Measurements from ENCODE around the gene RGS5. TPM values are rescaled to one million over a fixed set of nuclear protein-coding genes. Genes with fewer than 3 reads are reported as not detected.
"Not testable (repeated sequence)": the region's sequence is repeated elsewhere in the genome, so short reads cannot be mapped to it uniquely, and the experiment has no call there.

The RGS5 gene, protein sequence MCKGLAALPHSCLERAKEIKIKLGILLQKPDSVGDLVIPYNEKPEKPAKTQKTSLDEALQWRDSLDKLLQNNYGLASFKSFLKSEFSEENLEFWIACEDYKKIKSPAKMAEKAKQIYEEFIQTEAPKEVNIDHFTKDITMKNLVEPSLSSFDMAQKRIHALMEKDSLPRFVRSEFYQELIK
- 10 to 100 TPM; 31.9 to 69.3 (median 42.6) TPM for total RNA-seq

- H3K36me3 ChIP-seq = no peaks in the 10 kb centered on the region
- H3K4me1 ChIP-seq = no peaks in the 10 kb centered on the region
- no peaks in the 10 kb centered on the region for H3K27me3 ChIP-seq
- intact Hi-C loops (cut with DNase I; ENCODE audit: low total_unique reads) = no loop called here
- TF ChIP-seq, protein P1, sequence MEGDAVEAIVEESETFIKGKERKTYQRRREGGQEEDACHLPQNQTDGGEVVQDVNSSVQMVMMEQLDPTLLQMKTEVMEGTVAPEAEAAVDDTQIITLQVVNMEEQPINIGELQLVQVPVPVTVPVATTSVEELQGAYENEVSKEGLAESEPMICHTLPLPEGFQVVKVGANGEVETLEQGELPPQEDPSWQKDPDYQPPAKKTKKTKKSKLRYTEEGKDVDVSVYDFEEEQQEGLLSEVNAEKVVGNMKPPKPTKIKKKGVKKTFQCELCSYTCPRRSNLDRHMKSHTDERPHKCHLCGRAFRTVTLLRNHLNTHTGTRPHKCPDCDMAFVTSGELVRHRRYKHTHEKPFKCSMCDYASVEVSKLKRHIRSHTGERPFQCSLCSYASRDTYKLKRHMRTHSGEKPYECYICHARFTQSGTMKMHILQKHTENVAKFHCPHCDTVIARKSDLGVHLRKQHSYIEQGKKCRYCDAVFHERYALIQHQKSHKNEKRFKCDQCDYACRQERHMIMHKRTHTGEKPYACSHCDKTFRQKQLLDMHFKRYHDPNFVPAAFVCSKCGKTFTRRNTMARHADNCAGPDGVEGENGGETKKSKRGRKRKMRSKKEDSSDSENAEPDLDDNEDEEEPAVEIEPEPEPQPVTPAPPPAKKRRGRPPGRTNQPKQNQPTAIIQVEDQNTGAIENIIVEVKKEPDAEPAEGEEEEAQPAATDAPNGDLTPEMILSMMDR (IDR thresholded peaks at IDR 0.05) = no peak
- no peak for TF ChIP-seq POLR2AphosphoS5 (IDR thresholded peaks at IDR 0.05)
- TF ChIP-seq POLR2A (IDR thresholded peaks at IDR 0.05) = no peak
- no peak within 1 kb of the TSS for H3K4me3 ChIP-seq
- H3K9me3 ChIP-seq = no peaks in the 10 kb centered on the region
- H3K27ac ChIP-seq = no peak within 1 kb of the TSS
- DNase-seq (ENCODE audit: low spot score in 2 of 2) = no peak
Measured at GRCh38 chr1:163202833-163203451, at the start of gene RGS5. RGS5 (minus strand) TSS chr1:163202916; CDS start chr1:163202835, 81 bp downstream.

GRCh38 chr1:163250382-163250974 lies 47.8 kb upstream of the RGS5 start:
- no peak overlapping the region for H3K4me3 ChIP-seq
- H3K9me3 ChIP-seq = no peaks in the 10 kb centered on the region
- no peak for TF ChIP-seq POLR2A (IDR thresholded peaks at IDR 0.05)
- no peak for TF ChIP-seq POLR2AphosphoS5 (IDR thresholded peaks at IDR 0.05)
- TF ChIP-seq, protein P1 (IDR thresholded peaks at IDR 0.05) = no peak
- intact Hi-C loops (cut with DNase I; ENCODE audit: low total_unique reads) = no loop called here
- H3K27ac ChIP-seq = no peak overlapping the region
- H3K27me3 ChIP-seq = no peaks in the 10 kb centered on the region
- DNase-seq (ENCODE audit: low spot score in 2 of 2) = no peak
- H3K4me1 ChIP-seq = no peaks in the 10 kb centered on the region
- H3K36me3 ChIP-seq = no peaks in the 10 kb centered on the region

- intact Hi-C loops (cut with DNase I; ENCODE audit: low total_unique reads) = no loop called here
- TF ChIP-seq, protein P1 (IDR thresholded peaks at IDR 0.05) = no peak
- TF ChIP-seq POLR2A (IDR thresholded peaks at IDR 0.05) (no peak), POLR2AphosphoS5 (IDR thresholded peaks at IDR 0.05) (no peak)
- H3K4me1 ChIP-seq = no peaks in the 10 kb centered on the region
- no peak overlapping the region for H3K4me3 ChIP-seq
- H3K36me3 ChIP-seq = no peaks in the 10 kb centered on the region
- no peak overlapping the region for H3K27ac ChIP-seq
- H3K9me3 ChIP-seq = no peaks in the 10 kb centered on the region
- no peaks in the 10 kb centered on the region for H3K27me3 ChIP-seq
- no peak for DNase-seq (ENCODE audit: low spot score in 2 of 2)
Measured at GRCh38 chr1:163248064-163248463, 45.3 kb upstream of the RGS5 start.

DNA sequence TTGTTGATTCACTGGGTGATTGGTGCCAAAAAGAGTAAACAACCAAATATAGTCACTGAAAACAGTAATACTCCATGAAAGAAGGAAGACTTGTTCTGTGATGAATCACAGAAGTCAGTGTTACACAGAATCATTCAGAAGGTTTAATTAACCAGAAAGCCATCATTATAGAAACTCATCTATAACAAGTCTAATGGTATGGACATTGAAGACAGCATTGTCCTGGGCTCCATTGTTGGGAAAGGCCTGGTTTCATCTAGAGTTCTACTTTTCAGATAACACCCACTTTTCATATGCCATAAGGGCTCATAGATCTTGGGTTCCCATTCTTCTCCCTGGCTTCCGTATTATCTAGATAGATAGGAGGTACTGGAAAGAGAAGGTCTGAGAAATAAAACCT lies 41.9 kb upstream of the RGS5 start:
- H3K27ac ChIP-seq; H3K9me3 ChIP-seq; H3K4me1 ChIP-seq; H3K4me3 ChIP-seq; H3K27me3 ChIP-seq; DNase-seq (ENCODE audit: low spot score in 2 of 2); intact Hi-C loops (cut with DNase I; ENCODE audit: low total_unique reads); H3K36me3 ChIP-seq: not testable (repeated sequence)

DNA sequence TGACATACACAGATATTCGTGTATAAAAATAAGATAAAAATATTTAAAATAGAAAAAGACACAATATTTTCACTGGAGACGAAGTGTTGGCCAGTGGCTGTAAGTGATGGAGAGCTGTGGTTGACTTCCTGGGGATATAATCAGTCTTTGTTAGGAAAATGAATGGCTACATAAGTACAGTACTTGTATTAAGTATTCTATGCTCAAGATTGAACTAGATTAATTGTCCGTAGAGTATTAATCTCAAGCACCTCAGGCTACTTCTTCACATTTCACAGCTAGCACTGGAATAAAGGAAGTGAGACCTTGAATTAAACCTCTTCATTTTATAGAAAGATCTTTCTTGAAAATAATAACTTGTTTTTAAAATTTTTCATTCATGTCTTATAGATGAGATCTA lies 39.0 kb upstream of the RGS5 start:
- Histone ChIP-seq H3K27me3 (no peaks in the 10 kb centered on the region), H3K4me1 (no peaks in the 10 kb centered on the region), H3K36me3 (no peaks in the 10 kb centered on the region), H3K27ac (no peak overlapping the region), H3K9me3 (no peaks in the 10 kb centered on the region), H3K4me3 (no peak overlapping the region)
- DNase-seq (ENCODE audit: low spot score in 2 of 2) = no peak
- no peak for TF ChIP-seq POLR2AphosphoS5 (IDR thresholded peaks at IDR 0.05)
- TF ChIP-seq, protein P1 (IDR thresholded peaks at IDR 0.05) = no peak
- TF ChIP-seq POLR2A (IDR thresholded peaks at IDR 0.05) = no peak
- intact Hi-C loops (cut with DNase I; ENCODE audit: low total_unique reads) = no loop called here

All from breast epithelium (tissue), 4 donors.